ENCODE data around the gene C18orf63. TPM values are rescaled to one million over a fixed set of nuclear protein-coding genes. Genes with fewer than 3 reads are reported as not detected.
"Not testable (repeated sequence)": the region's sequence is repeated elsewhere in the genome, so short reads cannot be mapped to it uniquely, and the experiment has no call there.

Gene C18orf63
- total RNA-seq, 4 donors from 2014 or later, result not detected

DNA sequence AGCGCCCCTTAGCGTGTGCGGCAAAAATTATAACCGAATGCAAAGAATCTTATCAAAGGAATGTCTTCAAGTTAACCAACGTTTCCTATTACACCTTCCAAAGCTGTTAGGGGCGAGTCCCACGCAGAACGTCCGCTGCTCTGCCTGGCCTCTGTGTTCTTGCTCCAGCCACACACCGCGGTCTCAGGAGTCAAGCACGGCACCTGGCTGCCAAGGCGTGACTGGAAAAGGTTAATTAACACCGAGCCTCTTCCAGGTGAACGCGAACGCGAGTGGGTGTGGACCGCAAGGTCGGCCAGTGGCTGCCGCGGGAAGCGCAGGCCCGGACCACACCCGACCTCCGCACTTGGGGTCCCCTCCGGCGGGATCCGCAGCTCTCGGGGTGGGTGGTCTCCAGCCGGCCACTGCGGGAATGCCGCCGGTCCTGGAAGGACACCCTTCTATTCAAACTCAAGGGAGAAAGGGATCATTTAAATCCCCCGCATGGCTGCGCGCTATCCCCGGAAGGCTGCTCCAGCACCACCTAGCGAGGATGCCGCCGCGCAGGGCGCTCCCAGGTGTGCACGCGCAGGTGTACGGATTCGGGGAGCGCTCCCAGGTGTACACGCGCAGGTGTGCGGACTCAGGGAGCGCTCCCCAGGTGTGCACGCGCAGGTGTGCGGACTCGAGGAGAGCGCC lies 24.7 kb upstream of the C18orf63 start:
- H3K27ac ChIP-seq, result peak overlapping the region; percentile 81 to 91 (median 86)
- peaks cover 0 to 31% (median 18%) of the 10 kb centered on the region in 4 donors for H3K4me1 ChIP-seq
- WGBS, 2 donors (ENCODE audit: low coverage in 1 of 2), result 38 to 39% methylated on average over 11 to 37 of the region's 57 CpGs
- H3K9me3 ChIP-seq, result no peaks in the 10 kb centered on the region
- H3K27me3 ChIP-seq, result no peaks in the 10 kb centered on the region
- in situ Hi-C loops (cut with MboI; ENCODE audit: low pct_ligation_motif_present in 1 of 4, low pct_unique_long_range_greater_than_20kb in 1 of 4, low sequenced_read_pairs in 3 of 4), result no loop called here
- peak overlapping the region; percentile 52 to 96 (median 66) for H3K4me3 ChIP-seq
- TF ChIP-seq EP300 (IDR thresholded peaks at IDR 0.05; ENCODE audit: low read depth) (no peak), POLR2AphosphoS5 (IDR thresholded peaks at IDR 0.05) (peak in 1 of 3 donors; percentile 62), POLR2A (IDR thresholded peaks at IDR 0.05) (no peak)
- TF ChIP-seq, protein P1, sequence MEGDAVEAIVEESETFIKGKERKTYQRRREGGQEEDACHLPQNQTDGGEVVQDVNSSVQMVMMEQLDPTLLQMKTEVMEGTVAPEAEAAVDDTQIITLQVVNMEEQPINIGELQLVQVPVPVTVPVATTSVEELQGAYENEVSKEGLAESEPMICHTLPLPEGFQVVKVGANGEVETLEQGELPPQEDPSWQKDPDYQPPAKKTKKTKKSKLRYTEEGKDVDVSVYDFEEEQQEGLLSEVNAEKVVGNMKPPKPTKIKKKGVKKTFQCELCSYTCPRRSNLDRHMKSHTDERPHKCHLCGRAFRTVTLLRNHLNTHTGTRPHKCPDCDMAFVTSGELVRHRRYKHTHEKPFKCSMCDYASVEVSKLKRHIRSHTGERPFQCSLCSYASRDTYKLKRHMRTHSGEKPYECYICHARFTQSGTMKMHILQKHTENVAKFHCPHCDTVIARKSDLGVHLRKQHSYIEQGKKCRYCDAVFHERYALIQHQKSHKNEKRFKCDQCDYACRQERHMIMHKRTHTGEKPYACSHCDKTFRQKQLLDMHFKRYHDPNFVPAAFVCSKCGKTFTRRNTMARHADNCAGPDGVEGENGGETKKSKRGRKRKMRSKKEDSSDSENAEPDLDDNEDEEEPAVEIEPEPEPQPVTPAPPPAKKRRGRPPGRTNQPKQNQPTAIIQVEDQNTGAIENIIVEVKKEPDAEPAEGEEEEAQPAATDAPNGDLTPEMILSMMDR (IDR thresholded peaks at IDR 0.05), result peak; percentile 15 to 59 (median 33)
- no peaks in the 10 kb centered on the region for H3K36me3 ChIP-seq
- DNase-seq, result peak; percentile 65
- intact Hi-C loops (cut with DNase I; ENCODE audit: low total_unique reads), result loop anchor here (5.0 kb wide), 1 partner anchor 606 kb away; no protein-coding TSS in a partner anchor

DNA sequence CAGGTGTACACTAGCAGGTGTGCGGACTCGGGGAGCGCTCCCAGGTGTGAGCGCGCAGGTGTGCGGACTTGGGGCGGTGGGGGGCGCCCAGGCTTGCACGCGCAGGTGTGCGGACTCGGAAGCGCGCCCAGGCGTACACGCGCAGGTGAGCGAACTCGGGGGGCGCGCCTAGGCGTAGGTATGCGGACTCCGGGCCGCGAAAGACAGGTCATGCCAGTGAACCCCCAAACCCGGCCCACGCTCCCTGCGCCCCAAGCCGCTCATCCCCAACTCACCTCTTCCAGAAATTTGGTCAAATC lies 24.2 kb upstream of the C18orf63 start:
- H3K27ac ChIP-seq, result peak overlapping the region; percentile 81 to 91 (median 86)
- peak overlapping the region; percentile 52 to 96 (median 66) for H3K4me3 ChIP-seq
- H3K4me1 ChIP-seq, result peaks cover 0 to 31% (median 18%) of the 10 kb centered on the region in 4 donors
- TF ChIP-seq POLR2AphosphoS5 (IDR thresholded peaks at IDR 0.05) (no peak), EP300 (IDR thresholded peaks at IDR 0.05; ENCODE audit: low read depth) (no peak), POLR2A (IDR thresholded peaks at IDR 0.05) (no peak)
- TF ChIP-seq, protein P1 (IDR thresholded peaks at IDR 0.05), result peak in 2 of 5 experiments; percentile 3 to 7
- WGBS, 2 donors (ENCODE audit: low coverage in 1 of 2), result 1% methylated on average over 24 of the region's 30 CpGs; no CpG with 5 or more reads in 1 of the 2 donors
- H3K36me3 ChIP-seq, result no peaks in the 10 kb centered on the region
- no peak for DNase-seq
- in situ Hi-C loops (cut with MboI; ENCODE audit: low pct_ligation_motif_present in 1 of 4, low pct_unique_long_range_greater_than_20kb in 1 of 4, low sequenced_read_pairs in 3 of 4) (no loop called here), intact Hi-C loops (cut with DNase I; ENCODE audit: low total_unique reads) (loop anchor here (5.0 kb wide), 1 partner anchor 606 kb away; no protein-coding TSS in a partner anchor)
- H3K9me3 ChIP-seq, result no peaks in the 10 kb centered on the region
- no peaks in the 10 kb centered on the region for H3K27me3 ChIP-seq

DNA sequence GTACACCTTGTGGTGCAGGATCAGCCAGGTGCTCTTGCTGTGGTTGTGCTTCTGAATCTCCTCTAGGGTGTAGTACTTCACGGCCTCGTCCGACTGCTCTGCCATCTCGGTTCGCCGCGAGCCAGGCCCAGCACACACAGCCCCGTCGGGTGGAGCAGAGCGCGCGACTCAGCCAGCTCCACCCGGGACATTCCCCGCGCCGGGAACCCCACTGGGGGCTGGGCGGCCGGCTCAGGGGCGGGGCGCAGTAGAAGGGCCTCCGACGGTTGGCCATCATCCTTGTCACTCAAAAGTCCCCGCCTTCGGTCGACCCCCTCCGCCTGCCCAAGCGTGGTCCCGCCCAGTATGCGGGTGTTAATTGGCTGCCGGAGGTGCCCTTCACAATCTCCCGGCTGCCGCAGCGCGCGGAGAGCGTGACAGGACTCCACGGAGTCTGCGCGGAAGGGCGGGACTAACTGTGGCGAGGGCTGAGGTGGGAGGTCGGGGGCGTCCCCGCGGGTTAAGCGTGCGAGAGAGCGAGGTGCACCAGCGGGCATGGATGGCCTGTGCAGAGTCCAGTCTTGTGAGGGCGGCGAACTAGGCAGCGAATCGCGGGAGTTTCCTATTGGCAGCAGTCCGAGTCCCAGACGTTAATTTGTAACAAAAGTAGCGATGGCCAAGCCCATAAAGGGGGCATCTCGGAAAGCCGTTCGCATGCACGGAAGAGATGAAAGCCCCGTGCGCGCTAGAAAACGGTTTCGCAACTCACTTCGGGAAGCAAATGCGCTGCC lies 23.7 kb upstream of the C18orf63 start, which contains the start of gene CYB5A:
CYB5A (minus strand) TSS at position 193 of the 770 bp plus-strand sequence; CDS start at position 105, 88 bp downstream.
- H3K27me3 ChIP-seq, result no peaks in the 10 kb centered on the region
- peaks cover 0 to 31% (median 18%) of the 10 kb centered on the region in 4 donors for H3K4me1 ChIP-seq
- DNase-seq, result peak; percentile 99
- H3K27ac ChIP-seq, result peak within 1 kb of the TSS; percentile 81 to 91 (median 86)
- intact Hi-C loops (cut with DNase I; ENCODE audit: low total_unique reads), result loop anchor here (5.0 kb wide), 1 partner anchor 605 kb away; no protein-coding TSS in a partner anchor
- peak; percentile 54 to 79 (median 78) for TF ChIP-seq POLR2AphosphoS5 (IDR thresholded peaks at IDR 0.05)
- TF ChIP-seq EP300 (IDR thresholded peaks at IDR 0.05; ENCODE audit: low read depth), result no peak
- TF ChIP-seq, protein P1 (IDR thresholded peaks at IDR 0.05), result peak in 4 of 5 experiments; percentile 2 to 45 (median 18)
- peak; percentile 71 for TF ChIP-seq POLR2A (IDR thresholded peaks at IDR 0.05)
- in situ Hi-C loops (cut with MboI; ENCODE audit: low pct_ligation_motif_present in 1 of 4, low pct_unique_long_range_greater_than_20kb in 1 of 4, low sequenced_read_pairs in 3 of 4), result no loop called here
- peak within 1 kb of the TSS; percentile 52 to 96 (median 66) for H3K4me3 ChIP-seq
- no peaks in the 10 kb centered on the region for H3K9me3 ChIP-seq
- WGBS, 2 donors (ENCODE audit: low coverage in 1 of 2), result 2% methylated on average over 64 of the region's 68 CpGs; no CpG with 5 or more reads in 1 of the 2 donors
- no peaks in the 10 kb centered on the region for H3K36me3 ChIP-seq

DNA sequence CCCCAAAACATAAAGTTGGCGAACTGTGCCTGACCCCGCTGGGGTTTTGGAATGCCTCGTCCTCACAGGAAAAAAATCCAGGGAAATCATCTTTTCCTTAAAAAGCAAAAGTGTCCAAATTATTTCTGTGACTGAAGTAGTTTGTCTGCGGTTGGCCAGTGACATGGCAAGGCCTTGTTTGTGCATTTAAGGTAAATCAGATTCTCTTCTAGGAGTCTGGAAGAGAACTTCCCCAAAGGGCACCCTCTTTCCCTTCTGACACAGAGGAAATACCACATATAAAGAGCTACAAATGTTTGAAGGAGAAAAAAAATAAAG lies 23.1 kb upstream of the C18orf63 start:
- Histone ChIP-seq H3K27me3 (no peaks in the 10 kb centered on the region), H3K4me3 (peak overlapping the region; percentile 49 to 71 (median 56)), H3K27ac (peak overlapping the region; percentile 81 to 91 (median 86)), H3K4me1 (peaks cover 0 to 31% (median 18%) of the 10 kb centered on the region in 4 donors), H3K36me3 (no peaks in the 10 kb centered on the region), H3K9me3 (no peaks in the 10 kb centered on the region)
- no peak for DNase-seq
- TF ChIP-seq EP300 (IDR thresholded peaks at IDR 0.05; ENCODE audit: low read depth) (no peak), POLR2A (IDR thresholded peaks at IDR 0.05) (no peak), POLR2AphosphoS5 (IDR thresholded peaks at IDR 0.05) (no peak)
- TF ChIP-seq, protein P1 (IDR thresholded peaks at IDR 0.05), result no peak
- 0 to 9% methylated on average over 1 to 4 of the region's 4 CpGs for WGBS, 2 donors (ENCODE audit: low coverage in 1 of 2)
- intact Hi-C loops (cut with DNase I; ENCODE audit: low total_unique reads), result loop anchor here (5.0 kb wide), 1 partner anchor 605 kb away; no protein-coding TSS in a partner anchor
- in situ Hi-C loops (cut with MboI; ENCODE audit: low pct_ligation_motif_present in 1 of 4, low pct_unique_long_range_greater_than_20kb in 1 of 4, low sequenced_read_pairs in 3 of 4), result no loop called here

DNA sequence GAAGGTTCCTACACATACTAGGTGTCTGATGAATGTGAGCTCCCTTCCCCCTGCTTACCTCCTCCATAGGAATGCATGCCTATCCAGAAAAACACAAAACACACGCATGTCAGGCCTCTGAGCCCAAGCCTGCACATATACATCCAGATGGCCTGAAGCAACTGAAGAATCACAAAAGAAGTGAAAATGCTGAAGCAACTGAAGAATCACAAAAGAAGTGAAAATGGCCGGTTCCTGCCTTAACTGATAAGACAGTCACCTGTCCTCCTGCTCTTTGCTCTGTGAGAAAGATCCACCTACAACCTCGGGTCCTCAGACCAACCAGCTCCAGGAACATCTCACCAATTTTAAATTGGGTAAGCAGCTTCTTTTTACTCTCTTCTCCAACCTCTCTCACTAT lies 22.7 kb upstream of the C18orf63 start:
- intact Hi-C loops (cut with DNase I; ENCODE audit: low total_unique reads), result loop anchor here (5.0 kb wide), 1 partner anchor 604 kb away; no protein-coding TSS in a partner anchor
- H3K4me3 ChIP-seq; H3K36me3 ChIP-seq; DNase-seq; H3K9me3 ChIP-seq; in situ Hi-C loops (cut with MboI; ENCODE audit: low pct_ligation_motif_present in 1 of 4, low pct_unique_long_range_greater_than_20kb in 1 of 4, low sequenced_read_pairs in 3 of 4); H3K27me3 ChIP-seq: not testable (repeated sequence)
- Histone ChIP-seq H3K4me1 (peaks cover 0 to 31% (median 18%) of the 10 kb centered on the region in 4 donors), H3K27ac (peak overlapping the region in 3 of 4 donors; percentile 81 to 91 (median 84))
- WGBS, 2 donors (ENCODE audit: low coverage in 1 of 2), result 88 to 94% methylated on average over 2 to 3 of the region's 3 CpGs

Measured in transverse colon (tissue), 4 donors.